HG03432 (cell line): ENCODE data around the gene GALNTL6.
"Not testable (repeated sequence)": the region's sequence is repeated elsewhere in the genome, so short reads cannot be mapped to it uniquely, and the experiment has no call there.

Source experiments
- ATAC-seq: cut with Tn5 transposase; IDR thresholded peaks from one replicate; pipeline ENCODE4 v1.9.1; 2021; ENCODE audit warnings: mild to moderate bottlenecking, moderate library complexity; ENCODE audit not compliant: unreplicated experiment

The GALNTL6 gene

DNA sequence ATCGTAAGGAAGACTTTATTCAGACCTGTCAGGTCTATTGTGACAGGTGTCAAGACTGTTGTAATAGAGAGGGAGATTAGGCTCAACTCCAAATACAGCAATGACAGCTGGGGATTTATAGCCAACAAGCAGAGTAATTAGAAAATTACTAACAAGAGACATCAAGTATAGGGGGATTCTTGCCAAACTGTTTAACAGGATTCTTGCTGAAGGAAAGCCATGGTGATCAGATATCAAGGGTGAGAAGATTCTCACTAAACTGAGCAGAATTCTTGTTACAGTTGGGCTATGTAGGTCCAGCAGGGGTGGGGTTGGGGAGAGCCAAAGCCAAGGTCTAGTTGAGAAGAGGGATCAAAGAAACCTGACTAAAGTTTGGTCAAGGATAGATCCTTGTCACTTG lies 894.4 kb downstream of the GALNTL6 start:
- ATAC-seq, result no peak

DNA sequence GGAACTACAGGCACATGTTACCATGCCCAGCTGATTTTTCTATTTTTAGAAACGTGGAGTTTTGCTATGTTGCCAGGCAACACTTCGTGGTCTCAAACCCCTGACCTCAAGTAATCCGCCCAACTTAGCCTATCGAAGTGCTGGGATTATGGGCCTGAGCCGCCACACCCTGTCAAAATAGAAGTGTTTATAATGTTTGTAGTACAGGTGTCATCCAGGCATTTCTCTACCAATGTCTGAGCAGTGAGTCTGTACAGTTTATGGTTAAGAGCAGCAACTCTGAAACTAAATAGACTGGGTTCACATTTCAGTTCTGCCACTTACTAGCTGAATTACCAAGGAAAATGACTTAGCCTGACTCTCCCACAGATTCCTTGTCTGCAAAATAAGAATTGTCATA lies 895.0 kb downstream of the GALNTL6 start:
- no peak for ATAC-seq

- no peak for ATAC-seq
Measured at GRCh38 chr4:172709376-172709775, 896.2 kb downstream of the GALNTL6 start.

DNA sequence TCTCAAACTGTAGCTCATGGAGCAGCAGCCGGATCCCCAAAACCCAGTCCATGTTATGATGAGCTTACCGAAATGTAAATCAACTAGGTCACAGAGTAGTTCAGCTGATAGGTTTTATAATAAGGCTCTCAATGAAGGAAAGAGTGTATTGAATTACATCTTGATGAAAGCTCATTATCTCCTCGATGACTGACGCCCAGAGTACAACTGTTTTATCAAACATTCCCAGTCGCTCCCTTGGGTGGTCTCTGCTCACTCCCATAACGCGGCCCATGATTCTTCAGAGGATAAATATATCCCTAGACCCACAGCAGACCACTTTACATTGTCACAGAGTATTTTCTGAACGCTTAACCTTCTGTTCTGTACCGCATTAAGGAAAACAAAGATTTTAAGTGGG lies 903.1 kb downstream of the GALNTL6 start:
- ATAC-seq, result no peak

GRCh38 chr4:172721659-172722058 lies 908.5 kb downstream of the GALNTL6 start:
- no peak for ATAC-seq

DNA sequence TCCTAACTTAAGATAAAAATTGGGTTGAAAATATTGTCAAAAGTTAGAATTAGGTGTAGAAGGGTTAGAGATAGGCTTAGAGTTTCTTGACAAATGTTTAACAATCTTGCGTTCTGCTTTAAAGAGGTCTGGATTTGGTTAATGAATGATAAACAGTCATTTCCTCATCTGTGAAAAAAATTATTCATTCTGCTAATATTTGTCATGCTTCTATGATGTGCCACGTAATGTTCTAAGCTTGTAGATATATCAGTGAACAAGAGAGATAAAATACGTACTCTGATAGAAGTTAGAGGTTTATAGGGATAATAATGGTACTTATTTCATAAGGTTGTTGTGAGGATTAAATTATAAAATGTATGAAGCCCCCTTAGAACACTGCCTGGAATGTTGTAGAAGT lies 912.4 kb downstream of the GALNTL6 start:
- no peak for ATAC-seq

GRCh38 chr4:172726001-172726423 lies 912.8 kb downstream of the GALNTL6 start:
- ATAC-seq, result no peak

- ATAC-seq, result no peak
Measured at GRCh38 chr4:172727631-172728030, 914.4 kb downstream of the GALNTL6 start.

DNA sequence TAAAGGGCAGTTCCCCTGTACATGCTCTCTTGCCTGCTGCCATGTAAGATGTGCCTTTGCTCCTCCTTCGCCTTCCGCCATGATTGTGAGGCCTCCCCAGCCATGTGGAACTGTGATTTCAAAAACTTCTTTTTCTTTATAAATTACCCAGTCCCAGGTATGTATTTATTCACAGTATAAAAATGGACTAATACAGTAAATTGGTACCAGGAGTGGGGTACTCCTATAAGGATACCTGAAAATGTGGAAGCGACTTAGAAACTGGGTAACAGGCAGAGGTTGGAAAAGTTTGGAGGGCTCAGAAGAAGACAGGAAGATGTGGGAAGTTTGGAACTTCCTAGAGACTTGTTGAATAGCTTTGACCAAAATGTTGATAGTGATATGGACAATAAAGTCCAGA lies 920.4 kb downstream of the GALNTL6 start:
- not testable (repeated sequence) for ATAC-seq

GRCh38 chr4:172734555-172734954 lies 921.4 kb downstream of the GALNTL6 start:
- ATAC-seq, result no peak

DNA sequence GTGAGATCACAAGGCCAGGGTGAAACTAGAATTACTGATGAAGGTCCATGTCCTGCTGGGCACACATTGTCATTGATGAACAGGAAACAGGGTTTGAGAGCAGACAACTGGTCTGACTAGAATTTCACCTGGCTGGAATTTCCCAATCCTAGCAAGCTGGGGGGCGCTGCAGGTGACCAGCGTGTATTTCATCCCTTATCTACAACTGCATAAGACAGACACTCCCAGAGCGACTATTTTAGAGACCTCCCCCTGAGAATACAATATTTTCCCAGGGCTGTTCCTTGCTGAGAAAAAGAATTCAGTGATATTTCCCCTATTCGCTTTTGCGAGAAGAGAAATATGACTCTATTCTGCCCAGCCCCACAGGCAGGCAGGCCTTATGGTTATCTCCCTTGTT lies 922.8 kb downstream of the GALNTL6 start:
- no peak for ATAC-seq

DNA sequence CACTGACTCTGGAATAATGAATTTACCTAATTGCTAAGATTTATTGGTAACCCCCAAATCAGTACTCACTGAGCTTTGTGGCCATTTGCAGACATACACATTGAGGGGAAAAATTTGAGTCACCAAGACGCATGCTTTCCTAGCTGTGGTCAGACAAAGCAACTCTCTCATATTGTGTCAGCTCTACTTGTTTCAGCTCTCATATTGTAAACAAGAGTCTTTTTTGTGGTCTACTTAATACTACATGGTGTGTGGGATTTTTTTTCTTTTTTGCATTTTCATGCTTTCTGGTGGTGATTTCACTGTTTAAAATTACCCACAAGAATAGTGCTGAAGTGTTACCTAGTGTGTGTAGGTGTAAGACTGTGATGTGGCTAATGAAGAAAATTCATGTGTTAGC lies 927.2 kb downstream of the GALNTL6 start:
- ATAC-seq, result peak; percentile 99

GRCh38 chr4:172750910-172751309 lies 937.7 kb downstream of the GALNTL6 start:
- ATAC-seq, result peak; percentile 100

DNA sequence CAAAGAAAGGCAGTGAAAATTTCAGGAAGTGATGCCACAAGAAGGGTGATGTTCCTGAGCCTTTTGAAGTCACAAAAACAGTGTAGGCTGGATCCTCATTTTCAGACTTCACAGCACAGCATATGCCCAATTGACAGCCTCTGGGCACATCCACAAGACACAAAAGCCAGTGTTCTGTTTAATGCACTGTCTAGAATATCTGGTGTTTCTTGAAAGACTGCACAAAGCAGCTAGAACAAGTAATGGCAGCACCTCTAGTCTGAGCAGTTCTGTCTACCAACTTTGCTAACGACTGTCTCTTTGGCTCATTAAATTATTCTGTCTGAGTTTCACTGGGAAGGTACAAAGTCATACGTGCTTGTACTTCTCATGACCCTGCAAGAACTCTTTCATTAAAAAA lies 938.3 kb downstream of the GALNTL6 start:
- ATAC-seq, result peak; percentile 15

DNA sequence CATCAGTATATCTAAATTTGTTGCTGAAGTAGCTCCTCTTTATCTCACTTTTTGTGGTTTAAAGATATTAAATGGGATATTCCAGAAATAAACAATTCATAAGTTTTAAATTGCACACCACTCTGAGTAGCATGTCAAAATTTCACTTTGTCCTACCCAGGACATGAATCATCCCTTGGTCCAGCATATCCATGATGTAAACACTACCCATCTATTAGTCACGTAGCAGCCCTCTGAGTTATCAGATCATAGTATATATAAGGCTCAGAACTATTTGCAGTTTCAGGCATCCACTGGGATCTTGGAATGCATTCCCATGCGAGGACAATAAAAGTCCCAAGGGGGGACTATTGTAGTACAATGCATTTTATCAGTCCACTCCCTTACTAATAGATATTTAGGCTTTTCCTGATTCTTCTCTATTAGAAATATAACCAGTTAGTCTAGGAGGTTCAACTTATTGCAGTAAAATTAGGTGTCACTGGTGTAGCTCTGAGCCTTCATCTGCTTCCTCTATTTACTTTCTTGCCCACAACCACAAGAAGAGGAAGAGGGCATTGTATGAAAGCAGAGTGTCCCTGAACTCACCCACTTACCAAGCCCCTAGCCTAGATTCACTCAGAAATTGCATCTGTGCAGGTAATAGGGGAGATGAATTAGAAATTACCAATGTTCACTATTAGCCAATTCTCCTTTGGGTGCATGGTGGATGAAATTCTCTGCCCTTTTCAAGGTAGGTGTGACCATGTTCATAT lies 945.6 kb downstream of the GALNTL6 start:
- peak; percentile 68 for ATAC-seq

DNA sequence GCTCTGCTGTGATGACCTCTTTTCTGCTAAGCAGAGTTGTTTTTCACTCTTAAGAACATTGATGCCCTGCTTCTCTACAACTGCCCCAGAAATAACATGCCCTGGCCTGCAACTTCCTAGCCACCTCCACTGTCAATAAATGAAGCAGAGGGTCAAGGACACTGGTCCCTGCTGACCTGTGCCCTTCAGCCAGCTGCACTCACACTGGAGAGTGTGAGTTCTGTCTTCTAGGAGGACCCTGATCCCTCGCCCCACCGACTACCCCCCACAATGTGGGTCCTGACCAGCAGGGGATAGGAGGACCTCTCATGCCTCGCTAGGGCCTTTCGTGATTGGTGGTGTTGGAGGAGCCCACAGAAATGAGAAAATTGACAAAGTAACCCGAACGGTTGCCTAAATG lies 947.3 kb downstream of the GALNTL6 start:
- ATAC-seq, result no peak

DNA sequence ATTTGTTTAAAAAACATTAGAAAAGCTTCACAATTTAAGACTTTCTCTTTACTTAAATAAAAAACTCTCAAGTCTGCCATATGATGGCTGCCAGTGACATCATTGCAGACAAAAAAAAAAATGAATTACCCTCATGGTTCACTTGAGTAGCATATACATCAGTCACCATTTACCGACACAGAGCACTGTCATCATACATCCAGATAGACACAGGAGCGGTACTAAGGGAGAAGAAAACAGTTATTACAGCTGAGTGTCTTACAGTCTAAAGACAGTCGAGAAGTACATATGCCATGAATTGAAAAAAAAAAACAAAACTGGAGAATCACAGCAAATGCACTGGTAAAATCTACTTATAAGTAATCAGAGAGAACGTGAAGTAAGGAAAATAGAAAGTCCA lies 949.7 kb downstream of the GALNTL6 start:
- ATAC-seq, result no peak

GRCh38 chr4:172770787-172771186 lies 957.6 kb downstream of the GALNTL6 start:
- no peak for ATAC-seq

DNA sequence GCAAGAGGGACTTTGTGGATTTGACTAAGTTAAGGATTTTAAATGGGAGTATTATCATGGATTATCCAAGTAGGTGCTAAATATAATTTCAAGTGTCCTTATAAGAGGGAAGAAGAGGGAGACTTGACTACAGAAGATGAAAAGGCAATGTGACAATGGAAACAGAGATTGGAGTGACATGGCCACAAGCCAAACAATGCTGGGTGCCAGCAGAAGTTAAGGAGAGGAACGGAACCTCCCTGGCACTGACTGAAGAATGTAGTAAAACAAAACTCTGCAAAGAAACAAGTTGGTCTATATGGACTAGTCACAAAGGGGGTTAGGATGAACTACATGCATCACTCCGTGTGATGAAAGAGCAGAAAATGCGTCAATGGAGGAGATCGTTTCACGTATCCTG lies 959.6 kb downstream of the GALNTL6 start:
- no peak for ATAC-seq

- ATAC-seq, result no peak
Measured at GRCh38 chr4:172776203-172776861, 963.1 kb downstream of the GALNTL6 start.

GRCh38 chr4:172777729-172778431 lies 964.7 kb downstream of the GALNTL6 start:
- ATAC-seq, result no peak

GRCh38 chr4:172778583-172778982 lies 965.4 kb downstream of the GALNTL6 start:
- ATAC-seq, result no peak
